Measurements from ENCODE around the gene PLK3. TPM values are rescaled to one million over a fixed set of nuclear protein-coding genes. Genes with fewer than 3 reads are reported as not detected.
"Not testable (repeated sequence)": the region's sequence is repeated elsewhere in the genome, so short reads cannot be mapped to it uniquely, and the experiment has no call there.

The PLK3 gene
- total and polyA plus RNA-seq, 9 donors = 4.2 to 68.6 (median 17.5) TPM

GRCh38 chr1:44790968-44791801, 9.0 kb upstream of the PLK3 start:
- Histone ChIP-seq H3K4me1 (ENCODE audit: insufficient read depth) (no peaks in the 10 kb centered on the region), H3K9me3 (no peaks in the 10 kb centered on the region), H3K4me3 (no peak overlapping the region), H3K36me3 (no peaks in the 10 kb centered on the region), H3K27ac (no peak overlapping the region), H3K27me3 (no peaks in the 10 kb centered on the region)
- no peak for DNase-seq
- intact Hi-C loops (cut with DNase I) = no loop called here
- TF ChIP-seq EP300 (IDR thresholded peaks at IDR 0.05) (no peak), POLR2A (IDR thresholded peaks at IDR 0.05) (no peak), CTCF (IDR thresholded peaks at IDR 0.05) (no peak)
- 70 to 77% (median 75%) methylated on average over 7 of the region's 7 CpGs for WGBS, 3 donors

GRCh38 chr1:44792736-44793502, 7.3 kb upstream of the PLK3 start:
- Histone ChIP-seq H3K36me3 (no peaks in the 10 kb centered on the region), H3K27ac (peak overlapping the region in 1 of 2 donors; percentile 2), H3K9me3 (no peaks in the 10 kb centered on the region), H3K27me3 (no peaks in the 10 kb centered on the region), H3K4me3 (no peak overlapping the region), H3K4me1 (ENCODE audit: insufficient read depth) (no peaks in the 10 kb centered on the region)
- WGBS, 3 donors = 78 to 86% (median 84%) methylated on average over 9 of the region's 9 CpGs
- peak in 4 of 5 donors; percentile 42 to 67 (median 59) for DNase-seq
- intact Hi-C loops (cut with DNase I) = no loop called here
- TF ChIP-seq EP300 (IDR thresholded peaks at IDR 0.05) = no peak
- TF ChIP-seq POLR2A (IDR thresholded peaks at IDR 0.05) = no peak
- no peak for TF ChIP-seq CTCF (IDR thresholded peaks at IDR 0.05)

- H3K4me3 ChIP-seq; H3K27me3 ChIP-seq; H3K9me3 ChIP-seq; H3K27ac ChIP-seq; H3K36me3 ChIP-seq; intact Hi-C loops (cut with DNase I): not testable (repeated sequence)
- 70 to 74% (median 72%) methylated on average over 8 of the region's 8 CpGs for WGBS, 3 donors
- DNase-seq = peak in 1 of 5 donors; percentile 15
- H3K4me1 ChIP-seq (ENCODE audit: insufficient read depth) = peaks cover 10% of the 10 kb centered on the region
These were observed 2.3 kb upstream of the PLK3 start for GRCh38 chr1:44797886-44798285.

GRCh38 chr1:44798481-44799365, 1.5 kb upstream of the PLK3 start:
- WGBS, 3 donors = 83 to 86% (median 84%) methylated on average over 10 of the region's 10 CpGs
- peaks cover 10% of the 10 kb centered on the region for H3K4me1 ChIP-seq (ENCODE audit: insufficient read depth)
- no peaks in the 10 kb centered on the region for H3K36me3 ChIP-seq
- no peak overlapping the region for H3K4me3 ChIP-seq
- peak overlapping the region in 1 of 2 donors; percentile 90 for H3K27ac ChIP-seq
- intact Hi-C loops (cut with DNase I) = no loop called here
- H3K27me3 ChIP-seq = no peaks in the 10 kb centered on the region
- no peaks in the 10 kb centered on the region for H3K9me3 ChIP-seq
- DNase-seq = peak in 4 of 5 donors; percentile 38 to 50 (median 45)
- TF ChIP-seq POLR2A (IDR thresholded peaks at IDR 0.05) (no peak), CTCF (IDR thresholded peaks at IDR 0.05) (no peak), EP300 (IDR thresholded peaks at IDR 0.05) (no peak)
